Iris pigment epithelial cell (primary cell): Measurements from ENCODE around the gene KCNMA1.
A peak's percentile ranks its signal among the peaks of the same experiment; 100 is the strongest.
"Not testable (repeated sequence)": the region's sequence is repeated elsewhere in the genome, so short reads cannot be mapped to it uniquely, and the experiment has no call there.

ENCODE experiments used
- DNase-seq: peaks from one replicate; pipeline ENCODE4 v3.0.0-alpha.2; 2011; ENCODE audit warnings: low read depth

The KCNMA1 gene

DNA sequence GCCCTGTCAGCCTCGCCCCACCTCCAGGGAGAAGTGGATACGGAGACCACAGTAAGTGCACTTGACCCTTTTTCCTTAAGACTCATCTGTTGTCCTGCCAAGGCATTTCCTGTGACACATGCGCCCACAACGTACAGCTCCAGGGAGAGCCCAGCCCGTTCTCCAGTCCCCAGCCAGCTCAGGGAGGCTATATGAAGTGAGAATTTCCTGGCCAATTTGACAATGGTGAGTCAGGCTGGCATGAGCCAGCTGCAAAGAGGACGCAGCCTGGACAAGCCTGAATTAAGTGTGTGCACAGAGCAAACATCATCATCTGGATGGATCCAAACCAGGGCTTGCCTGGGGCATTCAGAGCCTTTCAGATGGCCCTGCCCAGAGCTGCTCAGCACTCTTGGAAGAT, 244.8 kb downstream of the KCNMA1 start:
- peak; percentile 91 for DNase-seq

DNA sequence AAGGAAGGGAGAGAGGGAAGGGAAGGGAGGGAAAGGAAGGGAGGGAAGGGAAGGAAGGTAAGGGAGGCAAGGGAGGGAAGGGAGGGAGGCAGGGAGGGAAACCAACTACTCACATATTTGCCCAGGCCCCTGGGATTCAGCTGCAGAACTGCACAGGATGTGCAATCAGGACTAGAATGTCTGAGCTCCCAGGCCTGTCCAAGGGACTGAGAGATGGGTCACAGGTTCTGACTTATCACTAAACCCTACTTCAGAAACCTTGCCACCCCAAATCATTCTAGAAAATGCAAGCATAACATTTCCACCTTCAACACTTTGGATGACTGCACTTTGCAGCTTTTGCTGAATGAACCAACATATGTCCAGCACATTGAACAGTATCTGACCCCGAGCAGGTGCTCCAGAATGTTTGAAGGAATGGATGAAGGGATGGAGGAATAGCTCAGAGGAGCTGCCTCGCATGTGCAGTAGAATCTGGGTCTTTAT, 245.3 kb downstream of the KCNMA1 start:
- peak; percentile 24 for DNase-seq

DNA sequence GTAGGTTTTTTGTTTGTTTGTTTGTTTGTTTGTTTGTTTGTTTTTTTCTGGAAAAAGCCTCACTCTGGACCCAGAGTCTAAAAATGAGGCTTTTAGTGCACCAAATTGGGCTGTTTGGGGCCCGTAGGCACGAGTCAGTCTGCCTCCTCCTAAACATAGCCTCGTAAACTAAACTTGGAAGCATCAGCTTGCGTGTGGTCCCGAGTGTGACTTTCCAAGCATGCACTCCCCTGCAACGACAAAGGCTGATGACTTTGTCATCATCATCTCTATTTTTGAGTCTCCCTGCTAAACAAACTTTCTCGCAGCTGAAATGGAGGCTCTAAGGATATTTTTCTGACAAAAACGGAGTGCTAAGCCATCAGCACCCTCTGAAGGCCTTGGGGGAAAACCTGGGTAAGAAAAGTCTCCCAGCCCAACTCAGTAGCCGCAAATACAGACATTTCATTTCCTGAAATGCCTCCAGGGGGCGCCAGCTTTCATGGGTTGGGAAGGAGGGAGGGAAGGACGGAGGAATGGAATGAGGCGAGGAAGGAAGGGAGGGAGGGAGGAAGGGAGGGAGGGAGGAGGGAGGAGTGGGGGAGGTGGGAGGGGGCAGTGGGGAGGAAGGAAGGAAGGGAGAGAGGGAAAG, 245.9 kb downstream of the KCNMA1 start:
- peak; percentile 78 for DNase-seq

DNA sequence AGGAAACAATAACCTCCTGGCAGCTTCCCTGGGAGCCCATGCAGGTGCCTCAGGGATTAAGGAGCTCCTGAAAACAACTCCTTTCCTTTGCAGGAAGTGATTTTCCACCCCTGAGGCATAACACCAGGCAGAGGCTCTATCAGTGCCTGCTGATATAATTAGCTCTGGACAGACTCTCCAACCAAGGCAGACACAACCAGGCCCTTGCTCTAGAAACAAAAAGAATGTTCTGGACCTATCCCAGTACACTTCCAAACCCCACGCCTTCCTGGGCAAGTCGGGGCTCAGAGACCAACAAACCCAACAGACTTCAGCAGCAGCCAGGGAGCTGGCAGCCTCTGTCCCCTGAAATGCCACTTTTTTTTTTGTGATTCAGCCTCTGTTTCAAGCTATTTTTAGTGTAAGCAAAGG, 247.1 kb downstream of the KCNMA1 start:
- DNase-seq = peak; percentile 4

DNA sequence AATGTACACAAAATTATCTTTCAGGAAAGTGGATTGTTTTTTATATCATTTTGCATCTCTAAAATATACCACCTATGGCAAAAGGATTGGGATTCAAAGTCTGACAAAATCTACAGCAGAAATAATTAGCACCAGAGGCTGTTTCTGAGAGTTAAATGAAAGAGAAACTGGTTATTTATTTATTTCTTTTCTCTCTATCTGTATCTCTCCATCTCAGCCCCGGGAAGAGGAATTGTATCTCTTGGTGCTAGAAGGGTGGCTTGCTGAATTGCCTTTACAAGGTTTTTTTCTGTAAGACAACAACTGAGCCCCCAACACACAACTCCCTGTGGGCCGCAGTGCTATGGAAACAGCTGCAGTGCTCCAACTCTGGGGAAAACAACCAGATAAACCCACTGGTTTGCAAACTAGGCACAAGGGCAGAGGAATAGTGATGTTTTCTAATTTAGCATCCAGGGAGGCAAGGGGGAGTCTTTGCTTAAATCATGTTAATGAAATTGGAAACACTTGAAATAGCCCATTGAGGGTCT, 249.0 kb downstream of the KCNMA1 start:
- DNase-seq = no peak

DNA sequence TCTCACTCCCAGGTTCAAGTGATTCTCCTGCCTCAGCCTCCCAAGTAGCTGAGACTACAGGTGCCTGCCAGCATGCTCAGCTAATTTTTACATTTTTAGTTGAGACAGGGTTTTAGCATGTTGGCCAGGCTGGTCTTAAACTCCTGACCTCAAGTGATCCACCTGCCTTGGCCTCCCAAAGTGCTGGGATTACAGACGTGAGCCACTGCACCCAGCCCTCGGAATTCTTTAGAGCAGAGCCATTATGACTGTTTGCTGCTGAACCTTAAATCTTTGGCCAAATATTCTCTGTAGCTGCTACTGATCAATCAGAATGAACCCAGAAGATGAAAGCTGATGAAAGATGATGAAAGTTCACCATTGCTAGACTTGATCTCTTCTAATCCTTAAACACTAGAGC, 249.9 kb downstream of the KCNMA1 start:
- DNase-seq = not testable (repeated sequence)

DNA sequence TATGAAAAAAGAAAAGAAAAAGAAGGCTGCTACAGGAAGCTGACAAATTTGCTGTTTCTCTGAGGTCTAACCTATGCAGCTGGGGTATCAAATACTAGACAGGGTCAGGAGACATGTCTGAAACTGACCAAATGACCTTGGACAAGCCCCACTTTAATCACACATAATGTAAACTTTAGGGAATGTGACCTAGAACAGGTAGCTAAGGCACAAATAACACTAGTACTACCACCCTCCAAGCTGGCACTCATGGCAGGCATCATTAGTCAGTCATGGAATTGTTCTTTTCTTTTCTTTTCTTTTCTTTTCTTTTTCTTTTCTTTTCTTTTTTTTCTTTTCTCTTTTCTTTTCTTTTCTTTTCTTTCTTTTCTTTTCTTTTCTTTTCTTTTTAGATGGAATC, 250.4 kb downstream of the KCNMA1 start:
- no peak for DNase-seq

DNA sequence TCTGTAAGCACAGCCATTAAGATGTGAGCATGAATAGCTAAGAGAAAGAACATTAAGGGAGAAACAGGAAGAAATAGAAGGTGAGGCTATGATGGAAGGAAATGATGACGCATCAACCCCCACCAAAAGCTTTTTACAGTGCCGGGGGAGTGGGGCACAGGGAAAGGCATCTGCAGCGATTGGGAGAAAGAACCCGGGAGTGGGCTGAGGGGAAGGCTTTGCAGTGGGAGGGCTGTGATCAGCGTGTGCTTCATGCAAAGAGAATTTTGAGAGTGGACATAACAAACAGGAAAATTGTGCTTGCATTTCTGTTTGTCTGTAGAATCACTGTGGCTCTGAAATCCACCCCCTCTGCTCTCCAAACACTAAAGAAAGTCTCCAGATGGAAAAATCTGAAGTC, 250.8 kb downstream of the KCNMA1 start:
- peak; percentile 68 for DNase-seq

DNA sequence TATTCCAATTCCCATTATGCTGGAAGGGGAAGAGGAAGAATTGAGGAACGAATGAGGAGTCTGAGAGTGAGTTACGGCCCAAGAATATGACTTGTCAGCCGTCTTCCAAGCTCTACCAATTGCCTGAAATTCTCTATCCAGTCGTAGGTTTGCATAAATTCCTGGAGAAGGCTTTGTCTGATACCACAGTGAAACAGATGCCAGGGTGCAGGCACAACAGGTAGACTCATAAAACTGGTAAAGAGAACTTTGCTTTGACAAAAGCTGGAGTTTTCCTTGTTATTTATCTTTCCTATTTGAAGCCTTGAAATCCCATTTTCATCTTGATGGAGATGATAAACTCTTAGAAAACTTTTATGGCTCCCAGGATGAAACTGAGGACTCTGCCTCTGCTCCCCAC, 251.2 kb downstream of the KCNMA1 start:
- DNase-seq = no peak

DNA sequence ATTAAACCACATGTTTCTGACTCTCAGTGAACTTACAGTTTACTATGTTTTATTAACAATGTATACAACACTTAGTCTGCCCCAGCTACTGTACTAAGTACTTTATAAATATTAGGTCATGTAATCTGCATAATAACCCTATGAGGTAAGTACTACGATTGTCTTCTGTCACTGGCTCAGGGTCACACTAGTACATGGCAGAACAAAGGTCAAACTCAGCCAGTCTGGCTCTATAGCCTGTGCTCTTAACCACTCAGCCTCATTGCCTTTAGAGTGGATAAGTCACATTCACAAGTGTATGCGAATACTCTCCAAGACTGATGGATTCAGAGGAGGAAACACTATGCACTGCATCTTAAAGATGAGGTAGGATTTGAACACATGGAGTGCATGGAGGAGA, 252.3 kb downstream of the KCNMA1 start:
- DNase-seq = no peak

DNA sequence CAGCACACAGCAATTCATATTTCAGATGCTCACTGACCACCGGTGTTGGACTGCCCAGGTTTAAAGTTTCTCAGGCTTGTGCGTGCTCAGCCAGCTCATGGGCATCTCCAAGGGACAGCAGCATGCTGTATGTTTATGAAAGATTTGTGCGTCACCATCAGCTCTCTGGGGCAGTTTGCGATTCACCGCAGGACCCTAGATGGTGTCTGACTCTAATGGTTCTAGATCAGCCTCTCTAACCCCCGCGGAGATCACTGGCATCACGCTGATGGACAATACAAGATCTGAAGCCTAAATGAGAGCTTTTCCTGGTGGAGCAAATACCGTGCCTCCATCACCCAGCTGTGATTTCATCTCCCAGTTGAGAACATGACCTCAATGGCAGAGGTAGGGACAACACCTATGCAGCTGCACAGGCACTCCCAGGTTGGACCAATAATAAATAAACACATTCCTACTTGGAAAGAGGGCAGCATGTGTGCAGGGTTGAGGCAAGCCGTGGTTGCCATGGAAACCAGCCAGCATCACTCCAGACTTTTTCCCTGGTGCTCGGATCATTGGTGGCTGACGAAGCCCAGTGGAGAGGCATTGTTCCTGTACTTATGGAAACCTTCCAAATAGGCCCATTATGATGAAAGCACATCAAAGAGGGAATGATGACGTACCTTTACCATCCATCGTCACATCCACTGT, 253.6 kb downstream of the KCNMA1 start:
- no peak for DNase-seq

DNA sequence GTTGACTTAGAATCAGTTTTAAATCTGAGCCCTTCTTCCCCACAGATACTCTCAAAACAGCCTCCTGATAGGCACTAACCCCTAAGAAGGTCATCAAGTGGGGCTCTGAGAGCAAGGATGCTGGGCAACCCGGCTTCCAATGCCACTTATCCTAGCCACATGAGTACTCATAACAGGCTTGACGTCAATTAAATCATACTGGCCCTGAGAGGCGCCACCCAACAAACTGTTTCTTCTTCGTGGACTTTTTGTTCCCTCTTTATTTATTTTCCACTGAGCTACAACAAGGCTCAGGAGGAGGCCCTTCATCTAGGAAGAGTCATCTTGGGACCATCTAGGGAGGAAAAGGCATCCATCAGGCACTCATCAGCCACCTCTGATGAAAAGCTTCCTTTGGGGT, 255.9 kb downstream of the KCNMA1 start:
- DNase-seq = no peak

DNA sequence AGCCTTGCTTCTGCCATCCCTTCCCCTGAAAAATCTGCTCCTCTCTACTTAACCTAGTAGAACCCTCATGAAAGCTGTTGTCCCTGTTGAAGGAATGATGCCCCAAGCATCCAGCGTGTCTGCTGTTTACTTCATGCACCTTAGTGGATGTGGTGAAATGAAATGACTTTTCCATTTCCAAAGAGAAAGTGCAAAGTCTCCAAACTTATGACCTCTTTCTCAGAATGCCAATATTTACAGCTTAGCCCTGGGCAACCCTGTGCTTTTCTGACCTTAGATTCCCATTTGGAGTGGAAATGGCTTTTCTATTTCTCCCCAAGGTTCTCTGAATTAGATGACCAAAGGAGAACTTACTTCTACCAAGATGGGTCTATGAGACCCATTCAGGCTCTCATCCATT, 256.9 kb downstream of the KCNMA1 start:
- no peak for DNase-seq

DNA sequence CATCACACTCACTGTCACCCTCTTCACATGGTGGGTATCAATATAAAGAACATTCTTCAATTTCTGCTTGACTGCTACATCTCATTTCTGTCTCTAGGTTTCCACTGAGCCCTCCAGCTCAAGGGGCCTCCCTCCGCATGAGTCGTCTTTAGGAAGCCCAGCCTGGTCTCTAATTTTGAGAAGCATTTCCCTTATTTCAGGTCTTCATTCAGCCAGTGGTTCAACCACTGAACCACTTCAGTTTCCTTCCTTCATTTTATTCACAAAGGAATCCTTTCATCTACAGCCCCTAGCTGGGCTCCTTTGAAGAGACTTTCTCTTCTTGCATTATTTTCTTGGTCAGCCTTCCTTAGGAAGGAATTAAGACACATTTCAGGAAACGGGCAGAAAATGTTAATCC, 257.4 kb downstream of the KCNMA1 start:
- no peak for DNase-seq

DNA sequence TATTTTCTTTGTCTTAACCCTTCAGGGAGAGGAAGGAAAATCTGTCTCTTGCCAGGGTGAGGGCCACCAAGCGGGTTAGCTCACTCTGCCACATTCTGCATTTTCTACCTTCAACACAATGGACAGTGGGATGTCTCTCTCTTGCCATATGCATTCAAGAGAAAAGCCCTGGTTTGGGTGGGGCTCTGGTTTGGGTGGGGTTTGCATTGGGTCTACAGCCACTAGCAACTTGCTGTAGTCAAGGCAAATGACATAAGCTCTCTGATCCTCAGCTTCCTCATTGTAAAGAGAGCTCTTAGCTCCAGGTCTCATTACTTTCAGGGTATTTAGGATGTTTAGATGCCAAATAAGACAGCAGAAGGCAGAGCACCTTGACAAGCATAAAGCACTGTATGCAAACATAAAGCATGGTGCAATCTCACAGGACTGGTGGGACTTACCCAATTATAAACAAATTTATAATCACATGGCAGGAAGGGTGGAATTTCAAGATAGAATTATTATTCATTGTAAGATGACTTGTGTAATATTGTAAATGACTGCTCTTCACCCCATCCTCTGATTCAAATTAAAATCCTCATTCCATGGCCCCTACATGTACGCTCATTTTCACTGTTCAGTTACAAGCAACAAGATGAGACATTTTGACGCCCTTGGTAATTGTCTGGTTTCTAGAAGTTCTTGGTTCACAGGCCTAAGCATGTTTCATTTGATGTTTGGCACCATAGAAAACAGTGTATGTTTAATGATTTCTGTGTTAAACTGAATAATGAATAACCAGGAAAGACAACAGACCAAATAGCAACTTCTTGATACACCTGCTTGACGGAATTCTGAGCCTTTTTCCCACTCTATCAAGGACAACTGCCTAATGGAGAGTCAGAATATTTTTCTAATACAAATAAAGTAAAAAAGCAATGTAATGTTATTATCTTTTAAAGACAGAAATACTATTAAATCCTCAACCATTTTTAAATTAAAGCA, 258.9 kb downstream of the KCNMA1 start:
- DNase-seq = no peak

DNA sequence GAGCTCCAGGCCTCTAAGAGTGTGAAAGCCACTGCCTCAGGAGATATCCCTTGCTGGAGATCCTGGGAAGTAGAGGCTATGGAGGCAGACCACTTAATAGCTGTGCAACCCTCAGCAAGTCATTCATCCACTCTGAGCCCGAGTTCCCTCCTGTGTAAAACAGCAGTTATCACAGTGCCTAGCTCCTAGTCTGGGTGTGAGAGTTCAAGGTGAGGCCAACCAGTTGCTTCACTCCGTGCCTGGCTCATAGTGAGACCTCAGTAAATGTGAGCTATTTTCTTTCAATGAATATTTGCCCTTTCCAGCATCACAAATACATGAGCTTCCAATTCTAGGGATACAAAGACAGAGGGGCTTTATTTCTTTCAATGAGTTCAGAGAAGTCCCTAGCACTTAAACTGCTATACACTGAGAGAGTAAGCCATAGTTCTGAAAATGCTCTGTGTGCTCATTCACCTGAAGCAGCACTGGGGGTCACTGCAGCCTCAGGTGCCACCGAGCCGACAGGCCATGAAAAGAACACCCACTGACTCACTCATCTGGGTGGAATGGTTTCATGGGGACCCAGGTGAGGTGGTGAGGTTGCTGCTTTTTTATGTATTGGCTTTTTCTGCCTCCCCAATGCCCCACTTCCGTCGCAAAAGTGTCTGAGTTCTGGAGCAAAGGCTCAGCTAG, 259.8 kb downstream of the KCNMA1 start:
- no peak for DNase-seq

DNA sequence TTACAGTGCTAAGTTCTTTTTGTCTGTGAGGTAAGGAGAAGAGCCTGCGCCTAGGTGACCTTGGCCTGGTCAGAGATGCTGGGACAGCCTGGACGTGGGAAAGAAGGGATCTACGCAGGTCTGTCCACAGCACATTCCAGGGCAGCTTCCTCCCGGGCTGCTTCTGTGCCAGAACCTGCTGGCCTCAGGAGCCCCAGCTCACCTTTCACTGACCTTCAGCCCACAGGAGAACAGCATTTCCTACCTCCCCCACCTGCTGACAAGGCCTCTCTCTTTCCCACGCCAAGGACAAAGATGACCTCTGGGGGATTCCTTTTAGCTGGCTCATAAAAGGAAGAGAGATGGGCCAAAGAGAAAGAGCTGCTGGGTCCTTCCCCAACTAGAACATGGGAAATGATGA, 260.6 kb downstream of the KCNMA1 start:
- peak; percentile 27 for DNase-seq

DNA sequence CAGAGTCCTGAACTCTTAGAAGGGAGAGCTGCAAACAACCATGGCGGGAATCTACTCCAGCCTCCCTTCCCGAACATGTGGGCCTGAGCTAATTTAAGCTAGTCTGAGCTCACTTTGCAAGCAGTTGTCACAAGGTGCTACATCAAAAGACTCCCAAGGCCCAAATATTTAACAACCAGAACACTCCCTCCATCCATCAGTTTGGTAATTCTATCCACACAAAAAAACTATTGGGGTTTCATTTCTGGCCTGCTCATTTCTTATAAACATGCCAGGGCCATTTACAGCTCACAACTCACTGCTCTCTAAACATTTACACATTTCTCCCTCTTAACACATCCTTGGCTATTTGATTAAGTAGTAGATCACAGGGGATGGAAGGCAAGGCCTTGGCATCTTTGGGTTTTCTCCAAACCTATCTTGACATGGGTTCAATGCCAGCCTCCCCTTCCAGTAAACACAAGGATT, 263.4 kb downstream of the KCNMA1 start:
- no peak for DNase-seq

DNA sequence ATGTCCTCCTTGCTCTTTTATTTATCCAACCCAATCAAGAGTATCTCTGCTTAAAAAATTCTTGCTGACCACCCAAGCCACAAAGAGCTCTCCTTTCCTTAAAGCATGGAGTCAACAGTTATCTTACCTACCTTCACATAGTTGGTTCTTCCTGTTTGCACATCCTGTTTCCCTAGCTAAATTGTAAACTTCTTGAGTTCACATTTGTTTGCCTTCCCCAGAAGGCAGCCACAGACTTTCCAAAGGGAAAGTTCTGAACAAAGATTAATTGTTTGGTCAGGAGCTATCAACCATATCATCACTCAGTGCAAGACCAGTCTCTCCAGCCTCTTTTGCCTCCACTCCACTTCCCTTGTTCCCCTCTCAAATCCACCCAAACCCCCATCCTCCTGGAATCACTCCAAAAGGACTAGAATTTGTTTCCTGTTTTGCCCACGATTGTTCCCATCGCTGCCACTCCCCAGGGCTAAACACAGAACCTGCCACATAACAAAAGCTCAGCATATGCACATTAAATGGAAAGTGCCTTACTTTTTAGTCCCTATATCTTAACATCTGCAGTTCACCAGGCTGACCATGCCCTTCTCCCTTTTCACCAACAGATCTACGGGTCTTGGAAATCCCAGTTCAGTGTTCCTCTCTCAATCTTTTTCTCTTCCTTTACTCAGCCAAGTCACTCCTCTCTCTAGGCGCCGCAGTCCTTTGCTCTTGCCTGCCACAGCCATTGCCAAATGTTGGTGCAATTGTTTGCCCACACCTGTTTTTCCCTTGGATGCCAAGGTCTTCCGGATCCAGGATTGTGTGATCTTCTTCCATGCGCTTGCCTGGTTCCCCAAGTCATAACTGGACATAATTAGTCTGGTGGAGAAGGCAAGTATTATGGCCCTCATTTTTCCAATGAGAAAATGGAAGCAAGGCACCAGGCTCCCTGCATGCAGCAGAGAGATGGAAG, 265.5 kb downstream of the KCNMA1 start:
- no peak for DNase-seq

DNA sequence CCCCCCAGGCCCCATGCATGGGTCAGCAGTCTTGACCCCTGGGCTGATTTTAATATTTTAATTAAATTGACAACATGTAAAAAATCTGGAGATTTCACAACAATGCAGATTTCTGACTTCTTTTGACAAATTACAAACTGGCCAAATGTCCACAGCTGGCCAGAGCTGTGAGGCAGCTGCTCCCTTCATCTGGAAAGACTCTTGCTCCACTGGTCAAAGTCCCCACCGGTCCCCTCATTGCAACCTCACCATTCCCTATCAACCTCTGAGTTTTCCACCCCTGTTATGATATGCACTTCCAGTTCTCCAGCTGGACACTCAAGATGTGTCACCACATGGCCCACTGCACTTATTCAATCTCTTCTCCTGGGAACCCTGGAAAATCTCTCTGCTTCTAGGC, 266.2 kb downstream of the KCNMA1 start:
- DNase-seq = no peak

DNA sequence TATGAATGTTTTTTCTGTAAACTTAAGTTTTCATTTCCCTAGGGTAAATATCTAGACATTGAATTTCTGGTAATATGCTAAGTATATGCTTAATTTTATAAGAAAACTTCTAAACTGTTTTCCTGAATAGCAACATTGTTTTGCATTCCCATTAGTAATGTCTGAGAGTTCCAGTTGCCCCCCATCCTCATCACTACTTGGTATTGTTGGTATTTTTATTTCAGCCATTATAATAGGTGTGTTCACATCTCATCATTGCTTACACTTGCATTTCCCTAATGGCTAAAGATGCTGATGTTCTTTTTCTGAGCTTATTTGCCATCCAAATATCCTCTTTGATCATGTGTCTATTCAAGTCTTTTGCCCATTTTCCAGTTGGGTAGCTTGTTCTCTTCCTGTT, 269.6 kb downstream of the KCNMA1 start:
- DNase-seq = no peak
